GM19193 (cell line): Measurements from ENCODE around the gene CCP110.

Experiments used
- POLR2A ChIP-seq: IDR thresholded peaks from 4 replicates; pipeline ENCODE4 v1.6.1; 2011; ENCODE audit not compliant: insufficient read depth, insufficient read length; ENCODE audit errors: extremely low read depth

The CCP110 gene

GRCh38 chr16:19555186-19555937, 31.6 kb downstream of the CCP110 start, which contains the start of gene VPS35L:
TSS of gene VPS35L (plus strand) at chr16:19555703. CDS start at chr16:19555730, 27 bp downstream.
- TF ChIP-seq POLR2A = peak; percentile 81

- TF ChIP-seq POLR2A = no peak
Measured at GRCh38 chr16:19555938-19556771, 32.4 kb downstream of the CCP110 start.

GRCh38 chr16:19559242-19559910, 35.6 kb downstream of the CCP110 start:
- TF ChIP-seq POLR2A = no peak

GRCh38 chr16:19560078-19560477, 36.3 kb downstream of the CCP110 start:
- TF ChIP-seq POLR2A = no peak

- TF ChIP-seq POLR2A = no peak
Measured at GRCh38 chr16:19563377-19563776, 39.6 kb downstream of the CCP110 start.

- no peak for TF ChIP-seq POLR2A
Measured at GRCh38 chr16:19566362-19566761, 42.6 kb downstream of the CCP110 start.

- TF ChIP-seq POLR2A = no peak
Measured at GRCh38 chr16:19567560-19567959, 43.8 kb downstream of the CCP110 start.

GRCh38 chr16:19573997-19574396, 50.3 kb downstream of the CCP110 start:
- no peak for TF ChIP-seq POLR2A

GRCh38 chr16:19574615-19575014, 50.9 kb downstream of the CCP110 start:
- no peak for TF ChIP-seq POLR2A

GRCh38 chr16:19578378-19578971, 54.7 kb downstream of the CCP110 start:
- TF ChIP-seq POLR2A = no peak

- no peak for TF ChIP-seq POLR2A
Measured at GRCh38 chr16:19582050-19582831, 58.5 kb downstream of the CCP110 start.

- TF ChIP-seq POLR2A = no peak
Measured at GRCh38 chr16:19583665-19584300, 60.0 kb downstream of the CCP110 start.

- TF ChIP-seq POLR2A = no peak
Measured at GRCh38 chr16:19588661-19589060, 64.9 kb downstream of the CCP110 start.

- no peak for TF ChIP-seq POLR2A
Measured at GRCh38 chr16:19589106-19589505, 65.4 kb downstream of the CCP110 start.
